Amniotic epithelial cell (primary cell): Measurements from ENCODE around the gene METTL9.
"Not testable (repeated sequence)": the region's sequence is repeated elsewhere in the genome, so short reads cannot be mapped to it uniquely, and the experiment has no call there.

Experiments
- DNase-seq: peaks from one replicate; pipeline ENCODE4 v3.0.0-alpha.2; 2010; ENCODE audit warnings: low read depth

Gene METTL9

GRCh38 chr16:21610766-21611165 lies 11.4 kb downstream of the METTL9 start:
- no peak for DNase-seq

- peak; percentile 91 for DNase-seq
Observed at GRCh38 chr16:21611198-21611555, 11.8 kb downstream of the METTL9 start.

GRCh38 chr16:21611556-21612384 lies 12.4 kb downstream of the METTL9 start:
- DNase-seq: peak; percentile 80

DNA sequence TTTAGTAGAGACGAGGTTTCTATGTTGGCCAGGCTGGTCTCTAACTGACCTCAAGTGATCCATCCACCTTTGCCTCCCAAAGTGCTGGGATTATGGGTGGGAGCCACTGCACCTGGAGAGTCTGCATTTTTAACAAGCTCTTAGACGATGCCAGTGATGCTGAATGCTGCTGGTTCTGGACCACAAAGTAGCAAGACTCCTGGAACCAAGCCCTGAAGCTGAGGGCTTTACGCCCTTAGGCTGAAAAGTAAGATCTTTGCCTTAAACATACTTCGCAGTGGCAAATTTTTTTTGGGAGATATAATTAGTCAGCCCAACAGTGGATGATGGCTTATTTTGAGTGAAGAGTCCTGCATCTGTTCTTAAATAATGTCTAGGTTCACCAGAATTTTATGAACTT lies 14.0 kb downstream of the METTL9 start:
- no peak for DNase-seq

GRCh38 chr16:21613781-21614180 lies 14.4 kb downstream of the METTL9 start:
- DNase-seq: no peak

GRCh38 chr16:21614896-21615295 lies 15.5 kb downstream of the METTL9 start:
- DNase-seq: no peak

DNA sequence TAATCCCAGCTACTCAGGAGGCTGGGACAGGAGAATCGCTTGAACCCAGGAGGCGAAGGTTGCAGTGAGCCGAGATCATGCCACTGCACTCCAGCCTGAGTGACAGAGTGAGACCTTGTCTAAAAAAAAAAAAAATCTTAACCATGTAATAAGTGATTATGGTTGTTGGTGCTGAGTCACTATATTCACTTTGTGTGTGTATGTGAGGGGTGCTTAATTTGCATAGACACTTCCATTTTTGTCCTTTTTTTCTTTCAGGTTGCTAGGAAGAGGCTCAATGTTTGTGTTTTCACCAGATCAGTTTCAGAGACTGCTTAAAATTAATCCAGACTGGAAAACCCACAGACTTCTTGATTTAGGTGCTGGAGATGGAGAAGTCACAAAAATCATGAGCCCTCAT lies 18.2 kb downstream of the METTL9 start:
- DNase-seq: no peak

- no peak for DNase-seq
Observed at GRCh38 chr16:21618281-21618680, 18.9 kb downstream of the METTL9 start.

DNA sequence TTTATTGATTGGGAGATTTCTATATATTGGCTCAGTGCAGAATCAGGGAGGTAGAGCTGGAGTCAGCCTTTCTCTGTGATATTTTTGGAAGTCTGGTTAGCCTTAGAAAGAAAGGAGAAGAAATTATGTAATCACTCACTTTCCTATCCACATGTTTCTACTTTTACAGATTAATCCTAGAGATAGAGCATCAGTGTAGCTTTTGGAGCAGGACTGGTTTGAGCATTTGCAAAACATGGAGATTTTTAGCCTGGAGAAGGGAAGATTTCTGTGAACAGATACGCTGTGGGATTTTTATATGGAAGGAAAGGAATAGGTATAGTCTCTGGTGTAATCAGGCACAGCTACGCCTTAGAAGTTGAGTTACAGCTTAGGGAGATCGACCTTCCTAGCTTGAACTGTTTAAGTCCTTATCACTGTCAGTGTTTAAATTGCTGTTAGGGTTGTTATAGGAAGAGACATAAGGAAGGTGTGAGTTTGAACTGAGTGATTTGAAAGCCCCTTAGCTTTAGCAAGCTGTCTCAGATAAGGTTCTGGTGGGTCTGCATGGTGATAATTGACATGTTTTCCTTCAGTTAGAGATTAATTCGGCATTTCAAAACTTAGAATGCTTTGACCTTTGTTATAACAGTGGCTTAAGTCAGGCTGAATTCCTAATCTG lies 20.5 kb downstream of the METTL9 start:
- no peak for DNase-seq

GRCh38 chr16:21620592-21620991 lies 21.2 kb downstream of the METTL9 start:
- DNase-seq: no peak

- no peak for DNase-seq
Observed at GRCh38 chr16:21622545-21622944, 23.2 kb downstream of the METTL9 start.

DNA sequence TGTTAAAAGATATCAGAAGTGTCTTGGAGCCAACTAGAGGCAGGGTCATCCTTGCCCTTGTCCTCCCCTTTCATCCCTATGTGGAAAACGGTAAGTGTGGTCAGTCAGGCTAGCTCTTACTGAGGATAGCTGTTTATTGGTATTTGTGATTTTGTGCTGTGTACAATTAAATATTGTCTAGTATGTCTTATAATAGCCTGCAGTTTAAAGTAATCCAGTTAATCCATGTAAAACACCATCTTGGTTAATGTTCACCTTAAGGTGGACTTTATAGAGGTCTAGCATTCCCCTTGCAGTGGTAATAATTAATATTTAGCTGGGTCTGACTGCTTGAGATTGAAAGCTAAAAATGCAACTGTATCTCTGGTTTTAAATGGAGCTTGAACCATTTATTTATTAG lies 25.6 kb downstream of the METTL9 start:
- no peak for DNase-seq

- peak; percentile 96 for DNase-seq
Observed at GRCh38 chr16:21626659-21627277, 27.4 kb downstream of the METTL9 start.

DNA sequence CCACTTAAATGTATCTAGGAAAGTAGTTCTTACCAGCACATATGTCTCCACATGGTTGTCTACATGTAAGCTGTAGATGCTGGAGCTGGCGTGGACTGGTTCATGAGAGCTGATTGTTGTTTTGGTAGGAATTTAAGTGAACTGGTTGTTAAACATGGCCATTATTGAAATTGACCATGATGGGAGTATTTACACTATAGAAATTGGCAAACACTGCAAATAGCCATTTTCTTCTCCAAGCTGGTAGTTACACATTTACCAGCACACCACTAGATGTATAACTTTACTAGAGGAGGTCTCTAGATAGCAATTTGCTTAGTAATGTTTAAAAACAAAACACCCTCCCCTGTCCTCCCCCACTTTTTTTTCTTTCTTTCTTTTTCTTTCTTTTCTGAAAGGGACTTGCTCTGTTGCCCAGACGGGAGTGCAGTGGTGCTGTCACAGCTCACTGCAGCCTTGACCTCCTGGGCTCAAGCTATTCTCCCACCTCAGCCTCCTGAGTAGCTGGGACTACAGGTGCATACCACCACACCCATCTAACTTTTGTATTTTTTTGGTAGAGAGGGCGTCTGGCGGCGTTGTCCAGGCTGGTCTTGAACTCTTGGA lies 28.8 kb downstream of the METTL9 start:
- DNase-seq: no peak

DNA sequence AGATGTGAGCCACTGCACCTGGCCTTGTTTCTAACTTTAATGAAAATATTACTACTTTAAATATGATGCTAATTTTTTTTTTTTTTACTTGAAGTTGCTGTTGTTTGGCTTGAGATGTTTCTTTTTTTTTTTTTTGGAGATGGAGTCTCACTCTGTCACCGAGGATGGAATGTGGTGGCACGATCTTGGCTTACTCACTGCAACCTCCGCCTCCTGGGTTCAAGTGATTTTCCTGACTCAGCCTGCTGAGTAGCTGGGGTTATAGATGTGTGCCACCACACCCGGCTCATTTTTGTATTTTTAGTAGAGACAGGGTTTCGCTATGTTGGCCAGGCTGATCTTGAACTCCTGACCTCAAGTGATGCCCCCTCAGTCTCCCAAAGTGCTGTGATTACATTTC lies 29.4 kb downstream of the METTL9 start:
- no peak for DNase-seq

DNA sequence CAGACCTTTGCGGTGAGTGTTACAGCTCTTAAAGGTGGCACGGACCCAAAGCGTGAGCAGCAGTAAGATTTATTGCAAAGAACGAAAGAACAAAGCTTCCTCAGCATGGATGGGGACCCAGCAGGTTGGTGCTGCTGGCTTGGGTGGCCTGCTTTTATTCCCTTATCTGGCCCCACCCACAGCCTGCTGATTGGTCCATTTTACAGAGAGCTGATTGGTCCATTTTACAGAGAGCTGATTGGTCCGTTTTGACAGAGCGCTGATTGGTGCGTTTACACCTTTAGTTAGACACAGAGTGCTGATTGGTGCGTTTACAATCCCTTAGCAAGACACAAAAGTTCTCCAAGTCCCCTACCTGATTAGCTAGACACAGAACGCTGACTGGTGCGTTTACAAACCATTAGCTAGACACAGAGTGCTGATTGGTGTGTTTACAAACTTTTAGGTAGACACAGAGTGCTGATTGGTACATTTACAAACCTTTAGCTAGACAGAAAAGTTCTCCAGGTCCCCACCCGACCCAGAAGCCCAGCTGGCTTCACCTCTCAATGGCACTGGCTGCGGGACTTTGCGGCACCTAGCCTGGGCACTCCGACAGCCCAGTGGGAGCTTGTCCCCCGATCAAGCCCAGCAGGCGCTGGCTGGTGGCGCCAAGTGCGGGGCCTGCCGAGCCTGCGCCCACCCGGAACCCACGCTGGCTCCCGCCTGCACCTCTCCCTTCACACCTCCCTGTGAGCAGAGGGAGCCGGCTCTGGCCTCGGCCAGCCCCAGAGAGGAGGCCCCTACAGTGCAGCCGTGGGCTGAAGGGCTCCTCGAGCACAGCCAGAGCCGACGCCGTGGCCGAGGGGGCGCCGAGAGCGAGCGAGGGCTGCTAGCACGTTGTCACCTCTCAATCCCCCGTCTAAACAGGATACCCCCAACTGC lies 30.5 kb downstream of the METTL9 start:
- not testable (repeated sequence) for DNase-seq

DNA sequence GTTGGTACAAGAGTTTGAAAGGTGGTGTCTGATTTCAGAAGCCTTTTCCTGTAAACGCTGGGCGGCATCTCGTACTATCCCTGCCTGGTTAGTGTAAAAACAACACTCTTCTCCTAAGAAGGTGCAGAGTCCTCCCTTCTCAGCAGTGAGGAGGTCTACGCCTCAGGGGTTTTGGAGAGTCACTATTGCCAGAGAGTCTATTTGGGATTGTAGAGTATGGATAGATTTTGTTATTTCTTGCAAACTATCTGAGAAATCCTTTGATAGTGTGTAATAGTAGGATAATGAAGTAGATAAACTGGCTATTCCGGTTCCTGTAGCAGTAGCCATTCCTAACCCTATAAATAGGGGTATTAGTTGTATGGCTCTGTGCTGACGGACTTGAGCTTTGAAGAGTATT lies 31.5 kb downstream of the METTL9 start:
- not testable (repeated sequence) for DNase-seq

GRCh38 chr16:21631376-21631775 lies 32.0 kb downstream of the METTL9 start:
- DNase-seq: not testable (repeated sequence)

GRCh38 chr16:21631951-21632575 lies 32.7 kb downstream of the METTL9 start:
- DNase-seq: not testable (repeated sequence)

GRCh38 chr16:21634216-21634615 lies 34.8 kb downstream of the METTL9 start:
- no peak for DNase-seq

- DNase-seq: not testable (repeated sequence)
Observed at GRCh38 chr16:21635694-21636093, 36.3 kb downstream of the METTL9 start.
